Measurements from ENCODE around the gene BRCC3. TPM values are rescaled to one million over a fixed set of nuclear protein-coding genes. Genes with fewer than 3 reads are reported as not detected.

The BRCC3 gene
- total RNA-seq, 1 experiment from 2014 or later: 37.4 TPM

DNA sequence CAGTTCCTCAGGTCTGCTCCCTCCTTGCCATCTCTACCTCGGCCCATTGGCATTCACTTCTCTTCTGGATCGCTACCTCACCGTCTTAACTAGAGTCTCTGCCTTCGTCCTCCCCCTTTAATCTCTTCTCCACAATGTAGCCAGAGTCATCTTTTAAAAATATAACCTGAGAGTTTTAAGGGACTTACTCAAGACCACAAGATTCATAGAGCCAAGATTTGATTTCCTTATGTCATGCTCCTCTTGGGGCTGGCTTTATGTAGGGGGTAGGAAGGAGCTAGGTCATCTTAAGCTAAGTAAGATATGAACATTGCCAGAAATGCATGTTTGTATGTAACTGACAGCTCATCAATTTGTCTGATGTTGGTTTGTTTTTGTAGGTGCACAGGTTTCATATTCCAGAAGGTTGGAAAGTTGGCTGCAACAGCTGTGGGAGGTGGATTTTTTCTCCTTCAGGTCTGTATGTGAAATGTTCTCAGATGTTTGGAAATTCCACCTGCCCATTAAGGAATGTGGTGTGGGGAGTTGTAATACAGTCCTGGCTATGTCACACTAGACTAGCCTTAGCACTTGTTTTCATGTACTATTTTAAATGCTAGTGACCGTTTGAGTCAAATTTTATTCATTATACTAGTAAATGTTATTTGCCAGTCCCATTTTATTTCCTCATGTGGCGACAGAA lies 25.0 kb upstream of the BRCC3 start:
- Histone ChIP-seq H3K4me3 (ENCODE audit: low read depth in 2 of 2, low read length in 2 of 2) (no peak overlapping the region), H3K27ac (ENCODE audit: low read length) (no peak overlapping the region), H3K9me3 (ENCODE audit: control insufficient read depth, insufficient read depth, low read depth, low read length) (no peaks in the 10 kb centered on the region), H3K27me3 (ENCODE audit: control insufficient read depth, insufficient read depth, low read length) (no peaks in the 10 kb centered on the region), H3K4me1 (ENCODE audit: control insufficient read depth, insufficient read depth, low read length) (no peaks in the 10 kb centered on the region), H3K36me3 (ENCODE audit: control insufficient read depth, insufficient read depth, low read length) (no peaks in the 10 kb centered on the region)
- no peak for DNase-seq (ENCODE audit: low read depth, low spot score)
- ChIA-PET POLR2A (no interaction called here), CTCF (no interaction called here)
- ATAC-seq: no peak
- TF ChIP-seq, protein P1, sequence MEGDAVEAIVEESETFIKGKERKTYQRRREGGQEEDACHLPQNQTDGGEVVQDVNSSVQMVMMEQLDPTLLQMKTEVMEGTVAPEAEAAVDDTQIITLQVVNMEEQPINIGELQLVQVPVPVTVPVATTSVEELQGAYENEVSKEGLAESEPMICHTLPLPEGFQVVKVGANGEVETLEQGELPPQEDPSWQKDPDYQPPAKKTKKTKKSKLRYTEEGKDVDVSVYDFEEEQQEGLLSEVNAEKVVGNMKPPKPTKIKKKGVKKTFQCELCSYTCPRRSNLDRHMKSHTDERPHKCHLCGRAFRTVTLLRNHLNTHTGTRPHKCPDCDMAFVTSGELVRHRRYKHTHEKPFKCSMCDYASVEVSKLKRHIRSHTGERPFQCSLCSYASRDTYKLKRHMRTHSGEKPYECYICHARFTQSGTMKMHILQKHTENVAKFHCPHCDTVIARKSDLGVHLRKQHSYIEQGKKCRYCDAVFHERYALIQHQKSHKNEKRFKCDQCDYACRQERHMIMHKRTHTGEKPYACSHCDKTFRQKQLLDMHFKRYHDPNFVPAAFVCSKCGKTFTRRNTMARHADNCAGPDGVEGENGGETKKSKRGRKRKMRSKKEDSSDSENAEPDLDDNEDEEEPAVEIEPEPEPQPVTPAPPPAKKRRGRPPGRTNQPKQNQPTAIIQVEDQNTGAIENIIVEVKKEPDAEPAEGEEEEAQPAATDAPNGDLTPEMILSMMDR (IDR thresholded peaks at IDR 0.05): no peak
- TF ChIP-seq POLR2AphosphoS5 (IDR thresholded peaks at IDR 0.05; ENCODE audit: low read depth, low read length) (no peak), SIN3A (IDR thresholded peaks at IDR 0.05; ENCODE audit: borderline replicate concordance, insufficient read depth, low read depth, low read length) (no peak), TCF7L2 (IDR thresholded peaks at IDR 0.05; ENCODE audit: low read depth, low read length) (no peak)
- TF ChIP-seq, protein P2, sequence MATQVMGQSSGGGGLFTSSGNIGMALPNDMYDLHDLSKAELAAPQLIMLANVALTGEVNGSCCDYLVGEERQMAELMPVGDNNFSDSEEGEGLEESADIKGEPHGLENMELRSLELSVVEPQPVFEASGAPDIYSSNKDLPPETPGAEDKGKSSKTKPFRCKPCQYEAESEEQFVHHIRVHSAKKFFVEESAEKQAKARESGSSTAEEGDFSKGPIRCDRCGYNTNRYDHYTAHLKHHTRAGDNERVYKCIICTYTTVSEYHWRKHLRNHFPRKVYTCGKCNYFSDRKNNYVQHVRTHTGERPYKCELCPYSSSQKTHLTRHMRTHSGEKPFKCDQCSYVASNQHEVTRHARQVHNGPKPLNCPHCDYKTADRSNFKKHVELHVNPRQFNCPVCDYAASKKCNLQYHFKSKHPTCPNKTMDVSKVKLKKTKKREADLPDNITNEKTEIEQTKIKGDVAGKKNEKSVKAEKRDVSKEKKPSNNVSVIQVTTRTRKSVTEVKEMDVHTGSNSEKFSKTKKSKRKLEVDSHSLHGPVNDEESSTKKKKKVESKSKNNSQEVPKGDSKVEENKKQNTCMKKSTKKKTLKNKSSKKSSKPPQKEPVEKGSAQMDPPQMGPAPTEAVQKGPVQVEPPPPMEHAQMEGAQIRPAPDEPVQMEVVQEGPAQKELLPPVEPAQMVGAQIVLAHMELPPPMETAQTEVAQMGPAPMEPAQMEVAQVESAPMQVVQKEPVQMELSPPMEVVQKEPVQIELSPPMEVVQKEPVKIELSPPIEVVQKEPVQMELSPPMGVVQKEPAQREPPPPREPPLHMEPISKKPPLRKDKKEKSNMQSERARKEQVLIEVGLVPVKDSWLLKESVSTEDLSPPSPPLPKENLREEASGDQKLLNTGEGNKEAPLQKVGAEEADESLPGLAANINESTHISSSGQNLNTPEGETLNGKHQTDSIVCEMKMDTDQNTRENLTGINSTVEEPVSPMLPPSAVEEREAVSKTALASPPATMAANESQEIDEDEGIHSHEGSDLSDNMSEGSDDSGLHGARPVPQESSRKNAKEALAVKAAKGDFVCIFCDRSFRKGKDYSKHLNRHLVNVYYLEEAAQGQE (IDR thresholded peaks at IDR 0.05; ENCODE audit: insufficient read depth in 1 of 2, low read depth in 2 of 2, low read length in 1 of 2): no peak
- intact Hi-C loops (cut with micrococcal nuclease; ENCODE audit: unreplicated experiment): no loop called here
- in situ Hi-C loops (cut with HindIII; ENCODE audit: low pct_unique_long_range_greater_than_20kb, low sequenced_read_pairs): no loop called here
- no TSS peak for BruUV-seq (replicated peaks)

DNA sequence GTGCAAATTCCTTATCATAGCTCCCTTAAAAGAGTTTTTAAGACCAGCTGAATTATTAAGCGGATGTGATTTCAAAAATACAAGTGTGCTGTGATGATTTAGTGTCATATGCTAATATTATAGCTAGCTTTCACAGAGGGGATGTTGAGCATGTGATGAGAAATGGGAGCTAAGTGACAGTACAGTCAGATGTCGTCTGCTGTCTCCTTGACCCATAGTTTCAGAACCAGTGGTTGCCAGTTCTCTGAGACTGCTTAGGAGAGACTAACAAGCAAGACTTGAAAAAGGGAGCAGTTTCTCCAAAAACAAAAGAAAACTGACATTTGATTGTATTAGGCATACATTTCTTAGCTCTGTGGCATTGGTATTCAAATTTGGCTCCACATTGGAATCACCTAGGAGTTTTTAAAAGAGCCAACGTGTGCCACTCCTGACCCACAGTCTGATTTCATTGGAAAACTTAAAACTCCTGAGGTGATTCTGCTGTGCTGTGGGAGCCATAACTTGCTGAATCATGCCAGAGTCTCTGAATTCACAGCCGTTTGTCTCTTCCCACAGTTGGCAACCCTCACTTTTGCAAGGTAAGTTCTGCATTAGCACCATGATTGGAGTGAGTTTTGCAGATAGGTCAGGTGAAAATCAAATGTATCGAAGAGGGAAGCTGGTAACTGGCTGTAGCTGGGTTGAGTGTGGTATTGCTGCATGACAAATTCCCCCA lies 24.3 kb upstream of the BRCC3 start:
- POLR2A ChIA-PET: no interaction called here

More for the DNA sequence above, 24.3 kb upstream of the BRCC3 start:
- ATAC-seq (no peak), DNase-seq (ENCODE audit: low read depth, low spot score) (no peak)
- BruUV-seq (replicated peaks): no TSS peak
- H3K9me3 ChIP-seq (ENCODE audit: control insufficient read depth, insufficient read depth, low read depth, low read length): no peaks in the 10 kb centered on the region
- H3K27me3 ChIP-seq (ENCODE audit: control insufficient read depth, insufficient read depth, low read length): no peaks in the 10 kb centered on the region
- H3K4me1 ChIP-seq (ENCODE audit: control insufficient read depth, insufficient read depth, low read length): no peaks in the 10 kb centered on the region
- CTCF ChIA-PET: no interaction called here
- no peak overlapping the region for H3K27ac ChIP-seq (ENCODE audit: low read length)
- no peaks in the 10 kb centered on the region for H3K36me3 ChIP-seq (ENCODE audit: control insufficient read depth, insufficient read depth, low read length)
- in situ Hi-C loops (cut with HindIII; ENCODE audit: low pct_unique_long_range_greater_than_20kb, low sequenced_read_pairs): no loop called here
- H3K4me3 ChIP-seq (ENCODE audit: low read depth in 2 of 2, low read length in 2 of 2): no peak overlapping the region
- TF ChIP-seq, protein P1 (IDR thresholded peaks at IDR 0.05): no peak
- TF ChIP-seq POLR2AphosphoS5 (IDR thresholded peaks at IDR 0.05; ENCODE audit: low read depth, low read length) (no peak), SIN3A (IDR thresholded peaks at IDR 0.05; ENCODE audit: borderline replicate concordance, insufficient read depth, low read depth, low read length) (no peak), TCF7L2 (IDR thresholded peaks at IDR 0.05; ENCODE audit: low read depth, low read length) (no peak)
- TF ChIP-seq, protein P2 (IDR thresholded peaks at IDR 0.05; ENCODE audit: insufficient read depth in 1 of 2, low read depth in 2 of 2, low read length in 1 of 2): no peak
- intact Hi-C loops (cut with micrococcal nuclease; ENCODE audit: unreplicated experiment): no loop called here
